ENCODE data around the gene DLEU7.

The DLEU7 gene

DNA sequence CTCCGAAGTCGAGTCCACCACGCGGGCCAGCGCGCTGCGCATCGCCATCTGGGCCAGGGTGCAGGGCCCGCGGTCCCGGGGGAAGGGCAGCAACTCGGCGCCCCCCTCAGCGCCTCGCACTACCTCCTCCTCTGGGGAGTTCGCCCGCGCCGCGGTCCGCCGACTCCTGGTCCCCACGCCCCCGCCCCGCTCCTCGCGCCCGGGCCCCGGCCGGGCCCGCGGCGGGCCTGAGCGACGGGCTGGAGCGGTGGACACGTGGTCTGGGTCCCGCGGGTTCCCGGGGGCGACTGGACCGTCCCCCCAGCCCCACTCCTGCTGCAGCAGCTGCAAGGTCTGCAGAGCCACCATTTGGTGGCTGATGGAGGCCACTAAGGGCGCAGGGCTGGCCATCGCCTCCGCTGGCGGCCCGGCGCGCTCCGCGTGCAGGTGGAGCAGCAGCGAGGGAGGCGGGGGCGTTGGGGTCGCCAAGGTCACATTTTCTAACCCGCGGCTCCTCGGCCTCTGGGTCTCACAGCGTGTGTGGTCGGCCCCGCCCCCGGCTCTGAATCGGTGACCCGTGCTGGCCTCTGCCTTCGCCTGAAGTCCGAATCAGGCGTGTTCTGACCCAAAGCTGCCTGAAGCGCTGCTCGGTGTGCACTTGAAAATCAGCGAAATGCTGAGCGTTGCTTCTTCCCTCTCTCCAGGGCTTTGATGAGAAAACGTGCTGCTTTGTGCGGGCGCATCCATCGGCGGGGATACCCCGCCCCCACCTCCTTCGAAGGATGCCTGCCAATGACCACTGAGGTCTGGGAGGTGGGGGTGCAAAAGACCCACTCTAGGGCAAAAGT lies at the start of gene DLEU7:
DLEU7 (minus strand) TSS at position 436 of the 827 bp plus-strand sequence; CDS start at position 390, 46 bp downstream.
- no peak for DNase-seq (ENCODE audit: low read depth)

DNA sequence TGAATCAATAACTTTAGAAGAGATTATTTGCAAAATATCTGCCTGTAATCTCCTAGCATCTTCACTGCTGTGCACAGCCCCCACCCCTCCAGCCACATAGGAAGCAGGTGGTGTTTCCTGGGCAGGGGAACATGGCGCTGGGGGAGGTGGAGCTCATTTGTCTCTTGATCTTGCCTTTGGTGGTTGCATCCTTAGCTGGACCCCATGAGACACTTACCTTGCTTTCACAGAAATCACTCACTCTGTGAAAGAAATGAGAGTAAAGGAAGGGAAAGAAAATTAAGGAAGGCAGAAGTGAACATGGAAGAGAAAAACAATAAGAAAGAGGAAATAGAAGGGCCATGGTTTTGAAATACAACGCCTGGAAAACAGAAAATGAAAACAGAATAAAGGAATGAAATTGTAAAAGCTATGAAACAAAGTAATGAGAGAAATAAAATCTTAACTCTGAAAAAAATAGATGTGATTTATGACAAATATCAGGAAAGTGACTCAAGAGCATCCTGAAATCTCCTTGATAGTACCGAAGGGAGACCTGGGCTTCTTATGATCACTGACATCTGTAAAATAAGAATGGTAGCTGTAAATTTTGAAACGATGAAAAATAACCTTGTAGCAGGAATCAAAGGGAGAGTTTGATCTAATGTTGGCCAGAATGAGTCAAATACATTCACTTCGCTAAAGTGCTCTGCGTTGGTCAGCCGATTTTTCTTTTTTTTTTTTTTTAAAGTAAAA lies 48.9 kb upstream of the DLEU7 start:
- no peak for DNase-seq (ENCODE audit: low read depth)

DNA sequence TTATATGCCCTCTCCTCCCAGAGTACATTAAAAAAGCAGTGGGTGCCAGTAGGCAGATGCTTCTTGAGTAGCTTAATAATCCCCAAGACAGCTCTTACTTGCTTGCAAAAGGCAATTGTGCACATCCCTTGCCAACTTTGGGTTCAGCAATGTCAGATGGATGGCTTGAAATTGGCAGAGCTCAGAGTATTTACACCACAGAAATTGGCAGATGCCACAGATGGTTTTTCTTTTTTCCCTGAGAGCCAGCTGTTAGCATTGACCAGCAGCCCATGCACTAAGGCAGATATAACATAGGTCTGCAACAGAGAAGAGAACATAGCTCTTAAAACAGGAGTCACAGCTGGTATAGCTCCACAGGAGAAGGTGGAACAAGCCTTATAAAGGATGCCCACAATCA lies 47.7 kb upstream of the DLEU7 start:
- DNase-seq (ENCODE audit: low read depth) = no peak

DNA sequence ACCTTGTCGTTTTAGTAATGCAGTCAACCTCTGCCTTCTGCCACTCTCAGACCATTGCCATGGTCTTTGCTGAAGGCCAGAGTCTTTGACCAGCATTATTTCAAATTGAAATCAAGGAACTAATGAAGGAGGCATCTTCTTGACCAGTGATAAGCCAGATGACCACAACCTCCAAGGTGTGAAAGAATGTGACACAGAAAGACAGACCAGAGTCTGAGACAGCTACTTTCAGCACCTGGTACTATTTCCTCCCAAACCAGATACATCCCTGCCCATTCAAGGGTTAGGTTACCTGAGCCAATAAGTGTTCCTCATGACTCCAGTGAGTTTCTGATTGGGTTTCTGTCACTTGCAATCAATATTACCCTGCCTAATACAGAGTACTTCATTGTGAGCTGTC lies 45.8 kb upstream of the DLEU7 start:
- DNase-seq (ENCODE audit: low read depth) = no peak

GRCh38 chr13:50888362-50888761 lies 44.9 kb upstream of the DLEU7 start:
- DNase-seq (ENCODE audit: low read depth) = no peak

- no peak for DNase-seq (ENCODE audit: low read depth)
Observed at GRCh38 chr13:50887151-50887550, 43.7 kb upstream of the DLEU7 start.

- no peak for DNase-seq (ENCODE audit: low read depth)
Observed at GRCh38 chr13:50884265-50884664, 40.8 kb upstream of the DLEU7 start.

DNA sequence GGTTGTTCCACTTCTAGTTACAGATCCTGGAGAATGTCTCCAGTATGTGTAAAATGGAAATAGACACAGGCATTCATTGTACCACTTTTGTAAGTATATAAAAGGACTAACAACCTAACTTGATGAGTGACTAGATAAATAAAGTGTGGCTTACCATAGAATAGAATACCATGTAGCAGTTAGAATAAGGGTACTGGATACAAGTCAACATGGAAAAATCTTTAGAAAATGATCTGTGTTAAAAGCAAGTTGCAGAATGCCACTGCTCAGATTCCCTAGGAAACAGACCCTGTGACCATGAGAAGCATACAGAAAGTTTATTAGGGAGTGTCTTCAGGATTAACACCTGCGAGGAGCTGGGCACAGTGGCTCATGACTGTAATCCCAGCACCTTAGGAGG lies 40.2 kb upstream of the DLEU7 start:
- no peak for DNase-seq (ENCODE audit: low read depth)

DNA sequence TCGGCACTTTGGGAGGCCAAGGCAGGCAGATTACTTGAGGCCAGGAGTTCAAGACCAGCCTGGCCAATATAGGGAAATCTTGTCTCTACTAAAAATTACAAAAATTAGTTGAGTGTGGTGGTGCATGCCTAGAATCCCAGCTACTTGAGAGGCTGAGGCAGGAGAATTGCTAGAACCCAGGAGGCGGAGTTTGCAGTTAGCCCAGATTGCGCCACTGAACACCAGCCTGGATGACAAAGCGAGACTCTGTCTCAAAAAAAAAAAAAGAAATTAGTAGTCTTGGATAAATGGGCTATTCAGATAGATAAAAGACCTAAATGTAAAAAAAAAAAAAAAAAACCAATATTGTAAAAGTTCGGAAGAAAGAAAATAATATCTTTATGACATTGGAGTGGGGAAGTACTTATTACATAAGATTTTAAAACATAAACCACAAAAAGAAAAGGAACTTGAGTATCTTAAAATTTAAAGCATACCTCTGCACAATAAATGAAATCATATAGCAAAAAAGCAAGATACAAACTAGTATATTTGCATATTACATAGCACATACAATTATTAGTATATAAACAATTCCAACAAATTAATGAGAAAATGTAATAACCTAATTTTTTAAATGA lies 39.4 kb upstream of the DLEU7 start:
- no peak for DNase-seq (ENCODE audit: low read depth)

DNA sequence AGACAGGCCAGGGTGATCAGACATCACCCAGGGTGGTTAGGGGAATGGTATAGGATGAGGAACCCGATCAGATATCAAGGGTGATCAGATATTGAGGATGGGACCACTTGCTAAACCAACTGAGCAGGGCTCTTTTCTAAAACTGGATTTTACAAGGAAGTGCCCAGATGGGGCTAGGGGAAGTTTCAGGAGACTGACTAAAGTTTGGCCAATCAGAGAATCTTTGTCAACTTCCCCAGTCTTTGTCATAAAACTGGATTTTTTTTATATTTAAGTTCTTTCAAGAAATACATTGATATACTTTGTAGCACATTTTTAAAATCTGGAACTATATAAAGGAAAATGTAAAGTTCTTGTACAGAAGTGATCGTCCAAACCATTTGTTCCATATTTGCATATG lies 30.5 kb upstream of the DLEU7 start:
- DNase-seq (ENCODE audit: low read depth) = no peak

DNA sequence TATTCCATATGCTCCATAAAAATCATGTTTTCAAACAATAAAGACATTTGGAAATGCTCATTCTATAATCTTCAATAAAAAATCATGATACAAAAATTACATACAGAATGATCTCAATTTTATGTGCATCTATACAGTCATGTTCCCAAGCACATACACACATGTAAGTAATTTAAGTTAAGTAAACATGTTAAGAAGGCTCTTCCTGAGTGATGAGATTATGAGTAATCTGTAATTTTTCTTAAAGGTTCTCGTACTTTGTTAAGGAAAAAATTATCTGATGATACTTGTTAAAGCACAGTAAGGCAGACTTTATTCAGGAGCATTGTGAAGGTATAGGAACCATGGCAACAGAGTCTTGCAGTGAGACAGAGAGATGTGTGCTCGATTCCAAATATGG lies 30.0 kb upstream of the DLEU7 start:
- DNase-seq (ENCODE audit: low read depth) = no peak

GRCh38 chr13:50871405-50871804 lies 27.9 kb upstream of the DLEU7 start:
- no peak for DNase-seq (ENCODE audit: low read depth)

DNA sequence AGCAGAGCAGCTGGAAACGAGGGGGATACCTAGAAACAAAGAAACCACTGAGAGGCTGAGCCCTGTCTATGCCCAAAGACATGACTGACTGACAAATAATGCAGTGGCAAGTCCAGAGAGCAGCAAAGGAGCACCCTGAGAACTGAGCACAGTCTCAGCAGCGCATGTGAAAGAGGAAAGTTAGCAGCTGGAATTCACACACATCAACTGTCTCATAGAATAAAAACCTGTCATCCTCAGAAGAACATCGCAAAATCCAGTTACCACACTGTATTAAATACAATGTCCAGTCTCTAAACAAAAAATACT lies 24.1 kb upstream of the DLEU7 start:
- DNase-seq (ENCODE audit: low read depth) = no peak

DNA sequence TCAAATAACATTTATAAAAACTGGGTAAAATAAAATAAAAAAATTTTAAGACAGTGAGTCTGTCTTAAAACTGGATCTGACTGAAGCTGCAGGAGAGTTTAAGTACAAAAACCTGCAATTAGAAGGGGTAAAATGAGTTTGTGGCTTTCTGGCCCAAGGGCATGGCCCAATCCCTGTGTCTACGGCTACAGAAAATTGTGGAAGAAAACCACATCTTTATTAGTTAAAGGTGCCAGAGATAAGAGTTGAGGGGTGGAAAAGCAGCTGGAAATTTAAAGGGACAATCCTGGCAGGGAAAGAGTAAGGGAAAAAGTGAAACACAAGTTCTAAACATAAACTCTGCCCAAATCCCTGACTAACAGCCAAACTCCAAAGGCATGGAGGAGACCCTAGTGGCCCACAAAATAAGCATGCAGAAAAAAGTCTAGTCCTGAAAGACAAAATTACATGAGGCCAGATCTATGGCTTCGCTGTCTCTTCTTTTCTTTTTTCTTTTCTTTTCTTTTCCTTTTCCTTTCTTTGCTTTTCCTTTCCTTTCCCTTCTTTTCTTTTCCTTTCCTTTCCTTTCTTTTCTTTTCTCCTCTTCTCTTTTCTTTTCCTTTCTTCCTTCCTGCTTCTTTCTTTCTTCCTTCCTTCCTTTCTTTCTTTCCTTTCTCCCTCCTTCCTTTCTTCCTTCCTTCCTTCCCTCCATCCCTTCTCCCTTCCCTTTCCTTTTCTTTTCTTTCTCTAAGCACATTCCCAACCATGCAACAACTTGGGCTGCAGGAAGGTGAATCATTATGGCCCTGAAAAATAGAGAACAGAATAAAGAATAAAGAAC lies 23.5 kb upstream of the DLEU7 start:
- DNase-seq (ENCODE audit: low read depth) = no peak

- no peak for DNase-seq (ENCODE audit: low read depth)
Observed at GRCh38 chr13:50864492-50864891, 21.0 kb upstream of the DLEU7 start.

DNA sequence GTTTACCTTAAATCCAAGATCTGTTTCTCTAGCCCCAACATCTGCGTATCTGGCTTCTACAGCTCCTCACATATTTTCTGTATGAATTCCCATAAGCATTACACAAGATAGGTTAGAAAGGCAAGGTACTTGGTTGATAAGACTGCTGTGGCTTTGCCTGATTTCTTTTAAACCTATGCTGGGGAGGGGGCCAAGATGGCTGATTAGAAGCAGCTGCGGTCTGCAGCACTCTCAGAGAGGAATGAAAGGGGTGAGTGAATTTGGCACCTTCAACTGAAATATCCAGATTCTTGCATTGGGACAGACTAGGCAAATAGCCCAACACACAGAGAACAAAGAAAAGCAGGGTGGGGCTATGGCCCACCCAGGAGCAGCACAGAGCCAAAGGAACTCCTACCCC lies 12.2 kb upstream of the DLEU7 start:
- peak; percentile 7 for DNase-seq (ENCODE audit: low read depth)

GRCh38 chr13:50850445-50850844 lies 7.0 kb upstream of the DLEU7 start:
- no peak for DNase-seq (ENCODE audit: low read depth)

DNA sequence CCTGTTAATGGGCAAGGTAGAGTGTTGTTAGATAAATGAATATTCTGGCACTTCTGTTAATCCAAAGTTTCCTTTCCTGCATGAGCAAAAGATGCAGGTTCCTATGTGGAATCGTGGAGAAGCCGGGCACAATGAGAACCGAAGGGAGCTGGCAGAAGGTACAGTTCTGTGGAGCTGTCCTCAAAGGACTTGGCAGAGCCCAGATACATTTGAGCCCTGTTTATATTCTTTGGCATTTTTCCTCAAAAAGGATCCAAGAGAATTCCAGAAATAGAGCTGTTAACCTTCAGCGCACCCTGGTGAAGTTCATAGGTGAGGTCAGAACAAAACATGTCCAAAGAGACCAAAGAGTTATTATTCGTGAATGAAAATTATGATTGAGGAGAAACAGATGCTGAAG lies 4.0 kb upstream of the DLEU7 start:
- no peak for DNase-seq (ENCODE audit: low read depth)

- DNase-seq (ENCODE audit: low read depth) = no peak
Observed at GRCh38 chr13:50846861-50847475, 3.5 kb upstream of the DLEU7 start.

- peak; percentile 8 for DNase-seq (ENCODE audit: low read depth)
Observed at GRCh38 chr13:50845211-50845610, 1.7 kb upstream of the DLEU7 start.

DNA sequence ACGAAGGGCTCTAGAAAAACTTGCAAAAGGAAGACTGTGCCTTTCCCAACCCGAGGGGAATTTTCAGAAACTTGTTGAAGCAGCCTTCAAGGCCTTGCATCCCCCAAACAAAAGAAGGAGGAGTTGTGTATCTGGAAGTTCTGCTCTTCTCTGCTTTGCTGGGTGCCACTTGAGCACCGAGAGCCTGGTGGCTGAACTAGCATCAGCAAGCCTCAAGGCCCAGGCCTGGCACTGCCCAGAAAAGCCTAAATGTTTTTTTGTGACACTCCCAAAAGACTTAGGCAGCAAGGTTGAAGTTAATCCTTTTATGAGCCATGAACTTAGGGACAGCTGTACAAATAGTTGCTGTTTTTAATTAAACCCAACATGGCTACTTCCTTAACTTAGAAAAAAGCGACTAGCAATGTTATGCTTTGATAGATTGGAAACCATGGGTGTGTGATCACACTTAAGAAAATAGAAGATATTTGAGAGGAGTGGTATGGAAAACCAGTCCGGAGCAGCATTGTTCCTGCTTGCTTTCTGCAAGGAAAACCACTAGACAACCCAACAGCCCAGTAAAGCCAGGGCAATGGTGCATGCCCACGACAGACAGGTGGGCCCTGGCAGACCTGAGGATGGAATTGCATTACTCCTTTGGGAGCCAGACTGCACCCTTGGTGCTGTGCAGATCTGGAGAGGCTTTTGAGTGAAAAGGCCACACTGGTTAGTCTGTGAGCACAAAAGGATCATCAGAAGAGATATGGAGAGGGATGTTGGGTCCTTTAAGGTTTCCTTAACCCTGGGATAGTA lies 788 bp upstream of the DLEU7 start:
- DNase-seq (ENCODE audit: low read depth) = no peak

All from amniotic epithelial cell (primary cell).